Measurements from ENCODE around the gene TEX2. TPM values are rescaled to one million over a fixed set of nuclear protein-coding genes. Genes with fewer than 3 reads are reported as not detected.
A peak's percentile ranks its signal among the peaks of the same experiment; 100 is the strongest.

TEX2 gene
- polyA plus RNA-seq, 3 donors: 24.3 to 26.1 (median 24.6) TPM

- no peak for DNase-seq (ENCODE audit: extremely low read depth in 1 of 11, low read depth in 9 of 11, low spot score in 4 of 11)
Observed at GRCh38 chr17:64155129-64155528, 107.9 kb downstream of the TEX2 start.

DNA sequence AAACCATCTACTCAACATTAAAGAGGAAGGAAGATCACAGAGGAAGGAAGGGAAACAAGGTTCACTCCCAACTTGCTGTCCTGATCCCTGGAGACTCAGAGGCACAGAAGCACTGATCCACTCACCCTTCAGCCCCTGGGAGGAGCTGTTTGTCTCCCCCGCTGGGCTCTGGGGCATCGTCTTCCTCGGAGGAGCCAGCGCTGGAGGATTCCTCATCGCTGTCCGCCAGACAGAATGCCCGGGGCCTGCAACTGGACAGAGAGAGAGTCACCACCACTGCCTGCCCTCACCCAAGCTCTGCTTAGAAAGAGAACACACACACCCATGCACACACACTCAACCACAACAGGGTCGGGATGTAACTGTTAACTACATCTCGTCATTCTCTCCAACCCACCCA is 108.3 kb downstream of the TEX2 start:
- no peak for DNase-seq (ENCODE audit: extremely low read depth in 1 of 11, low read depth in 9 of 11, low spot score in 4 of 11)

- peak in 2 of 11 donors; percentile 43 to 51 for DNase-seq (ENCODE audit: extremely low read depth in 1 of 11, low read depth in 9 of 11, low spot score in 4 of 11)
Observed at GRCh38 chr17:64154313-64154695, 108.8 kb downstream of the TEX2 start.

GRCh38 chr17:64153565-64154312 is 109.3 kb downstream of the TEX2 start:
- no peak for DNase-seq (ENCODE audit: extremely low read depth in 1 of 11, low read depth in 9 of 11, low spot score in 4 of 11)

- no peak for DNase-seq (ENCODE audit: extremely low read depth in 1 of 11, low read depth in 9 of 11, low spot score in 4 of 11)
Observed at GRCh38 chr17:64152428-64153125, 110.5 kb downstream of the TEX2 start.

DNA sequence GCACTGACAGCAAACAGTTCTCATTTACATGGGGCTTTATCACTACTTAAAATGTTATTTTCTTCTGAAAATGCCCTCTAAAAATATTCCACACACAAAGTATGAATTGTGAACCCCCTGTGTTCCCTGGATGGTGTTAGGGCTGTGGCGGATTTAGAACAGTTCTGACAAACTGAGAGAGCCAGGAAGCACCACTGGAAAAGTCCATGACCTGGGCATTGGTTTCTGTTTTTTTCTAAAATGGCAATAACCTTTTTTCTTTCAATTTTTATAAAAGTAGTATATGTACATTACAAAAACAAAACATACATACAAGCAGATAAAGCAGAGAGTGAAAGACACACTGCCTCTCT is 112.1 kb downstream of the TEX2 start:
- no peak for DNase-seq (ENCODE audit: extremely low read depth in 1 of 11, low read depth in 9 of 11, low spot score in 4 of 11)

DNA sequence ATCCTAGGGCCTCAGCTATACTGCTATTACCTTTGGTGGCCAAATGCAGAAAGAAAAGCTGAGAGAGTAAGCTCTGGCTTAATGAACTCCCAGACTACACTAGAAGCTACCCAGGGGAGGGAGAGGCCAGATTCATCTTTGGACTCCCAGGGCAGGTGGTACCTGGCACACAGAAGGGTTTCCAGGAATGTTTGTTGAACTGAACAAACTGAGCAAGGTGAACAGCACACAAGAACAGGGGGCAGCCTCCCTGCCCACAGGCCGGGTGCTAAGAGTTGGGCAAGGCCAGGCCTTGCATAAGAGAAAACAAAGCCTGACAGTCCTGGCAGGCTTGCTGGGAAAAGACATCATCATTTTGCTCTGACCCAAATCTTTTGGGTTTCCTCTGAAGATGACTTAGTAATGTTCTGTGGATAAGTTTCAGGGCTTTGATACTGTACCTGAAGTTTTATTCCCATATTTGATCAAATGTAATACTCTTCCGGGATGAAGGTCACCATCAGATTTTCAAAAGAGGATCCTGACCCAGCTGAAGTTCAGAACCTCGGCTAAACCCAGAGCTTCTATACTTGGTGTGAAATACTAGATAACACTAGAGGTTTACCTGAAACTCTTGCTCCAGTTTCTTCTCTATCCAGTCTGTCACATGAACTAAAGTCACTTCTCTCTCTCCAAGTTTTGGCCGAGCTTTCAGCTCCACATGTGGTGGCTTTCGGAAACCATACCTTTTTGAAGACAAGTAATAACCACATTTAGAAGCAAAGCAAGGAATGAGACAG is 112.6 kb downstream of the TEX2 start:
- no peak for DNase-seq (ENCODE audit: extremely low read depth in 1 of 11, low read depth in 9 of 11, low spot score in 4 of 11)

DNA sequence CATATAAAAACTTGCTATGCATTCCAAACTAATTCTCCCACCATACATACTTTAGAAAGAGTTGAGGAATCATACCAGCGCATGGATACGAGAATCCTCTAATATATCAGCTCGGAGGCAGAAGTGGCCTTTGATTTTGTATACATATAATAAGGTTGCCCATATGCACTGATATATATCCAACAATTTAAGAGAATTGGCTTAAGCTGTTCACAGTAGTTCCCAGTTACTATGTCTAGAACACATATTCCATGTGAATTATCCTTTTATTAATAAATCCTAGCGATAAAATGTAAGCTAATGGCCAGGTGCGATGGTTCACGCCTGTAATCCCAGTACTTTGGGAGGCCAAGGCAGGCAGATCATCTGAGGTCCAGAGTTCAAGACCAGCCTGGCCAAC is 113.9 kb downstream of the TEX2 start:
- no peak for DNase-seq (ENCODE audit: extremely low read depth in 1 of 11, low read depth in 9 of 11, low spot score in 4 of 11)

DNA sequence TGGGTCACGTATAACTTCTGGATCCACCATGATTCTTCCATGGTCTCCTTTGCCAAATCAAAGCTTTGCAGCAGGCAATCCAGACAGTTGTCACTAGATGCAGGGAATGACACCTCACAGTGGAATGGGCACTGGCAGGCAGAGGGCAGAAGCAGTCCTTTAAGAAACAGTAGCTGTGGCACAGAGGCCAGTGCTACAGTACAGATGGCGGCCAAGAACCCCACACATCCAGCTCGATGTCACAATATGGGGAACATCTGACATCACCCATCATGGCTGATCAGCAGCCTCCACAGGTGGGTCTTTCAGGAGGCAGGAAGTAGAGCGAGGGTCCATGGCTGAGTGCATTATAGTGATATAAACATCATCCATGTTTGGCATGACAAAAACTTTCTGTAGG is 114.4 kb downstream of the TEX2 start:
- DNase-seq (ENCODE audit: extremely low read depth in 1 of 11, low read depth in 9 of 11, low spot score in 4 of 11): no peak

GRCh38 chr17:64148017-64148631 is 114.9 kb downstream of the TEX2 start:
- DNase-seq (ENCODE audit: extremely low read depth in 1 of 11, low read depth in 9 of 11, low spot score in 4 of 11): no peak

DNA sequence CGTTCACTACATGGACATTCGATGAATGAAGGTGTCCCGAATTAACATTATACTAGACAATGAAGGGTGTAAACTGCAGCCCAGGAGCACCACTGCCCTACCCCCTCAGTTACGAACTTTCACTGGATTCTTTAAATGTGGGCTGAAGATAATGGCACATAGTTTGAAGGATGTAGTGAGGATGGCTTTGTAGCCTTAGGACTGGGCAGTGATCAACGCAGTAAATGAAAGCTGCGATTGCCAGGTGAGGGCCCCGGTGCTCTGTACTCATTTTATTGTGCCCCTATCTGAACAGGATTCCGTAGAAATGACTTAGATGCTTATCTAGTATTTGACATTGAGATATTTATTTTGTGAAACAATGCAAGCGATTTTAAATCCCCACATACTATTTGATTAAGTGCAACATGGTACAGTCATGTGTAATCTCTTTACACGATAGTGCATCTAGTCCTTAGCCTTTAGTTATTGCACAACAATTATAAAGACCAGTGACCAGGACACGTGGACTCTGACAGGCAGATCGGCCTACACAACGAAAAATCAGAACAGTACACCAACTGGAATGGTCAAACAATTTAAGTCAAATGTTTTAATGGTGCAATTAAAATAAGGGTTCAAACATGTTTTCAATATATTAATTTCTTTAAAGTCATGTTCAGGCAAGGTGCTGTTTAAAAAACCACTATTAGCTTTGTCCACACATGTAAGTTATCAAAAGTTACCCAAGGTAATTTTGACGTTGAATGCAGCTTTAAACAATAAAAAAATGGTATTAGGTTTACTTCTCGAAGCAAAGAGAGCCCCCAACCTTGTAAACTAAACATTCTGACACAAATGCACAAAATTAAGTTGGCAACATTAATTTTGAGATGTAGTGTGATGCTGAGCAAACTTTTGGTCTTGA is 115.7 kb downstream of the TEX2 start:
- DNase-seq (ENCODE audit: extremely low read depth in 1 of 11, low read depth in 9 of 11, low spot score in 4 of 11): no peak

GRCh38 chr17:64146418-64147109 is 116.5 kb downstream of the TEX2 start:
- peak in 2 of 11 donors; percentile 49 to 59 for DNase-seq (ENCODE audit: extremely low read depth in 1 of 11, low read depth in 9 of 11, low spot score in 4 of 11)

DNA sequence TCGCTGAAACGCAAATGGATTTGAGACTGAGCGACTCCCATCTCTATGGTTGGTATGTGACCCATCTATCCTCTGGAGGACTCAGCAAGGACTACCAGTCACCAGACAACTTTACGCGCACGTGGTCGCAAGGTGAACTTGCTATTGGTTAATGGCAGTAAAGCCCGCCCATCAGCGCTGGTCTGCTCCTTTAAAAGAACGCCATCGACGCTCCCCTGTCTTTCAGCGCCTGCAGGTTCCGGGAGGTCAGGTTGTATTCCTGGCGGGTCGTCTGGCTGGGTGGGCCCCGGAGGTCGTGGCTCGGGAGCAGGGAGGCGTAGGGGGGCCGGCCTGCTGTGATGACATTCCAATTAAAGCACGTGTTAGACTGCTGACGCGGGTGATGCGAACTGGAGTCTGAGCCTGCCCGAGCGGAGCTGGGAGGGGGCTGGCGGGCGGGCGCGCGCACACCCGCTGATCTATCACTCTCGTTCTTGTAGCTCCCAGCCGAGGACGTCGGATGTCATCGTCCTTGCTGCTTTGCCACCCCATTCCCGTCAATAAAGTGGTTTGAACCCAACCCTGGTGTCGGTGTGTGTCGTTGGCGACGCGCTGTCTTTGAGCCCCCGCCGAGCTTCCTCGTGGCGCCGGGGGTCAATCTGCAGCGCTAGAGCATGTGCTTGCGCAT is 117.2 kb downstream of the TEX2 start:
- DNase-seq (ENCODE audit: extremely low read depth in 1 of 11, low read depth in 9 of 11, low spot score in 4 of 11): peak; percentile 94 to 99 (median 97)

DNA sequence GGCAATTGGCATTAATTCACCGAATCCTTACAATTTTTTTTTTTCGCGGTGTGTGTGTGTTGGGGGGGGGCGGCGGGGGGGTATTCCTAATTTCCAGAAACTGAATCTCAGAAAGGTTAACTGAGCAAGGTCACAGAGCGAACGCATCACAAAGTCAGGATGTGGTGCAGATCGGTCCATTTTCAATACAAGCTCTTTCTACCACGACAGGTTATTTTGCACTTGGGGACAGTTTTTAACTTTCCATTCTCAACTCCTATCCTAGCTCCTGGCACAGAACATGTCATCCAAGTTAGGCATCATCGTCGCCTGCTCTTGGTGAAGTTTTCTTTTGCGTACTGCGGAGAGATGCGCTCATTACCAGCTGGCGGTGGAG is 117.7 kb downstream of the TEX2 start:
- DNase-seq (ENCODE audit: extremely low read depth in 1 of 11, low read depth in 9 of 11, low spot score in 4 of 11): no peak

DNA sequence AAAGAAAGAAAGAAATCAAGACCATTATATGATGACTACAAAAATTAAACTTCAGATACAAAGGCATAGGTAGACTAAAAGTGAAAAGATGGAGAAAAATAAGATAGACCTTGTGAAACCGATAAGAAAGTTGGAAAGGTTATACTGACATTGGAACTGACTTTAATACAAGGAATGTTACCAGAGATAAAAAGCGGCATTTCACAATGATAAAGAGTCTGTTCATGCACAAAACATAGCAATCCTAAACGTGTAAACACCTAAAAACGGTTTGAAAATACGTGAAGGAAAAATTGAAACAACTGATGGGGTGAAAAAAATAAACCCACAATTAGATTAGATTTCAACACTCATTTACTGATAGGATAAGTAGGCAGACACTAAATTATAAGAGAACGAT is 123.5 kb downstream of the TEX2 start:
- no peak for DNase-seq (ENCODE audit: extremely low read depth in 1 of 11, low read depth in 9 of 11, low spot score in 4 of 11)

GRCh38 chr17:64138441-64138840 is 124.6 kb downstream of the TEX2 start:
- no peak for DNase-seq (ENCODE audit: extremely low read depth in 1 of 11, low read depth in 9 of 11, low spot score in 4 of 11)

GRCh38 chr17:64135000-64135399 is 128.1 kb downstream of the TEX2 start:
- no peak for DNase-seq (ENCODE audit: extremely low read depth in 1 of 11, low read depth in 9 of 11, low spot score in 4 of 11)
